ENCODE data around the gene JAZF1. TPM values are rescaled to one million over a fixed set of nuclear protein-coding genes. Genes with fewer than 3 reads are reported as not detected.

JAZF1 gene
- total and polyA plus RNA-seq, 10 of the 15 experiments (the other 5 are each of a cell fraction or from before 2014, with no cell fraction given): 0.04 to 0.82 (median 0.15) TPM; not detected in 3

DNA sequence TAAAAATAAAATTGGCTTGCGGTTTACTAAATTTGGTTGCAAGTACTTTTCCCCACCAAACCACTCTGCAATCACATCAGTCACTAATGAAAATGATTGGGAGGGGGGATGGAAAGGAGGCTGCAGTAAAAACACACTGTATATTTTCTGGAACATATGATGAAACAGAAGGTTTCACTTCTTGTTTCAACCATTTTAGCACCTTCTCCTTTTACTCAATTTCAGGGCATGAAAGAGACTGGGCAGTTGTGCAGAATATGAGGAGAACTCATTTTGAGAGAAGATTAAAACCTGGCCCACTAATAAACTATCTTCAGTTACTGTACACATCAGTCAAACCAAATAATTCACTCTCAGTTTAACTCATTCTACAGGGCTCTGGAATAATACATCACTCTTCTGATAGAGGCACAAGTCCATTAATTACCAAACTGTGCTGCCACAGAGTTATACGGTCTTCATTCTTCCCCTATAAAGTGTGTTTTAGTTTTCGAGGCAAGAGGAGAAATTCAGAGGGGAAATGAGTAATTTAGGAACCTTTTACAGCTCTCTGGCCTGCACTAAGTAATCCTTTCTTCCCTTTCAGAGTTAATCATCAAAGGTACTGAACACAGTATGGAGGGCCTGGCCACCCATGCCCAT, 25.5 kb downstream of the JAZF1 start (continued):
- TF ChIP-seq, protein P1, sequence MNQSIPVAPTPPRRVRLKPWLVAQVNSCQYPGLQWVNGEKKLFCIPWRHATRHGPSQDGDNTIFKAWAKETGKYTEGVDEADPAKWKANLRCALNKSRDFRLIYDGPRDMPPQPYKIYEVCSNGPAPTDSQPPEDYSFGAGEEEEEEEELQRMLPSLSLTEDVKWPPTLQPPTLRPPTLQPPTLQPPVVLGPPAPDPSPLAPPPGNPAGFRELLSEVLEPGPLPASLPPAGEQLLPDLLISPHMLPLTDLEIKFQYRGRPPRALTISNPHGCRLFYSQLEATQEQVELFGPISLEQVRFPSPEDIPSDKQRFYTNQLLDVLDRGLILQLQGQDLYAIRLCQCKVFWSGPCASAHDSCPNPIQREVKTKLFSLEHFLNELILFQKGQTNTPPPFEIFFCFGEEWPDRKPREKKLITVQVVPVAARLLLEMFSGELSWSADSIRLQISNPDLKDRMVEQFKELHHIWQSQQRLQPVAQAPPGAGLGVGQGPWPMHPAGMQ (IDR thresholded peaks at IDR 0.05; ENCODE audit: borderline replicate concordance): no peak
- TF ChIP-seq ZSCAN29 (IDR thresholded peaks at IDR 0.05): 0 out of 2 replicates have a peak, but pooled peaks have one; percentile 24
- no peak for TF ChIP-seq WRNIP1 (IDR thresholded peaks at IDR 0.05; ENCODE audit: borderline replicate concordance, low read depth, low read length)
- no peak for TF ChIP-seq MYB (IDR thresholded peaks at IDR 0.05; ENCODE audit: borderline replicate concordance, low read depth, low read length)
- no peak for TF ChIP-seq ZNF384 (IDR thresholded peaks at IDR 0.05; ENCODE audit: borderline replicate concordance, low read depth, low read length)
- peak; percentile 98 for TF ChIP-seq RUNX3 (IDR thresholded peaks at IDR 0.05; ENCODE audit: low read length)
- no peak for TF ChIP-seq HCFC1 (IDR thresholded peaks at IDR 0.05; ENCODE audit: low read length)
- no peak for TF ChIP-seq RELA (IDR thresholded peaks at IDR 0.05; ENCODE audit: borderline replicate concordance, partially characterized antibody)
- TF ChIP-seq CUX1 (IDR thresholded peaks at IDR 0.05; ENCODE audit: insufficient replicate concordance, low read depth, low read length): no peak
- no peak for TF ChIP-seq LARP7 (IDR thresholded peaks at IDR 0.05)
- TF ChIP-seq SMAD1 (IDR thresholded peaks at IDR 0.05; ENCODE audit: low read depth, partially characterized antibody): no peak
